Karpas-422 (cell line): ENCODE data around the gene FDX2. TPM values are rescaled to one million over a fixed set of nuclear protein-coding genes. Genes with fewer than 3 reads are reported as not detected.

Experiments used
- DNase-seq: peaks from one replicate; pipeline ENCODE4 v3.0.0-alpha.2; 2015
- H2AFZ ChIP-seq: fragments of 200-600 bp; sonication (generic); 2 replicates; pipeline ENCODE4 v1.6.1; 2014; ENCODE audit warnings: antibody characterized with exemption, low read length, mixed read lengths
- H3K27ac ChIP-seq: fragments of 200-600 bp; sonication (generic); 2 replicates; pipeline ENCODE4 v1.5.1; 2014; ENCODE audit warnings: mild to moderate bottlenecking, low read length, moderate library complexity
- H3K27me3 ChIP-seq: fragments of 200-600 bp; sonication (generic); 2 replicates; pipeline ENCODE4 v1.6.1; 2014; ENCODE audit warnings: low read length, mixed read lengths
- H3K36me3 ChIP-seq: fragments of 200-600 bp; sonication (generic); 2 replicates; pipeline ENCODE4 v1.6.1; 2014; ENCODE audit warnings: low read length, mixed read lengths; ENCODE audit not compliant: insufficient read depth
- H3K4me1 ChIP-seq: fragments of 200-600 bp; sonication (generic); 2 replicates; pipeline ENCODE4 v1.6.1; 2014; ENCODE audit warnings: mild to moderate bottlenecking, low read length, mixed read lengths
- H3K4me2 ChIP-seq: fragments of 200-600 bp; sonication (generic); 2 replicates; pipeline ENCODE4 v1.6.1; 2014; ENCODE audit warnings: low read length, low read depth, mild to moderate bottlenecking; ENCODE audit not compliant: poor library complexity, severe bottlenecking
- H3K4me3 ChIP-seq: fragments of 200-600 bp; sonication (generic); 2 replicates; pipeline ENCODE4 v1.5.1; 2014; ENCODE audit warnings: mild to moderate bottlenecking, antibody characterized with exemption, low read length, mixed read lengths
- H3K79me2 ChIP-seq: fragments of 200-600 bp; sonication (generic); 2 replicates; pipeline ENCODE4 v1.6.1; 2014; ENCODE audit warnings: mild to moderate bottlenecking, low read length, mixed read lengths
- H3K9ac ChIP-seq: fragments of 200-600 bp; sonication (generic); 2 replicates; pipeline ENCODE4 v1.6.0; 2014; ENCODE audit warnings: low read length
- H3K9me2 ChIP-seq: fragments of 200-600 bp; sonication (generic), shearing (Covaris generic); replicated peaks from 2 replicates; pipeline ENCODE4 v1.6.0; 2014; ENCODE audit warnings: mild to moderate bottlenecking, low read length, moderate library complexity; ENCODE audit not compliant: insufficient read depth
- H3K9me3 ChIP-seq: fragments of 300-700, 200-600 bp; sonication (generic); 2 replicates; pipeline ENCODE4 v1.6.1; 2014; ENCODE audit warnings: low read length, mixed read lengths
- H4K20me1 ChIP-seq: fragments of 200-600 bp; sonication (generic); 2 replicates; pipeline ENCODE4 v1.6.1; 2014; ENCODE audit warnings: mild to moderate bottlenecking, antibody characterized with exemption, low read length, low read depth; ENCODE audit not compliant: insufficient read depth
- total RNA-seq: library from RNA; depleted of rRNA; stranded (reverse); fragments of >200 nt; shearing (Covaris generic); gene quantifications from 2 replicates; pipeline ENCODE4 v1.2.3, GENCODE V29; 2014; ENCODE audit warnings: low replicate concordance

FDX2 gene
- total RNA-seq, 1 experiment from 2014 or later, result 11.9 TPM

- no peak overlapping the region for H3K9ac ChIP-seq
- H3K4me1 ChIP-seq, result peaks cover 12% of the 10 kb centered on the region
- no peak for DNase-seq
- no peak overlapping the region for H3K4me3 ChIP-seq
- no peak overlapping the region for H2AFZ ChIP-seq
- H3K4me2 ChIP-seq, result no peak overlapping the region
- H3K27me3 ChIP-seq, result no peaks in the 10 kb centered on the region
- H3K9me2 ChIP-seq, result no peaks in the 10 kb centered on the region
- H3K79me2 ChIP-seq, result peaks cover 28% of the 10 kb centered on the region
- H4K20me1 ChIP-seq, result peaks cover 7% of the 10 kb centered on the region; the same call in 1 of the 2 replicates
- H3K9me3 ChIP-seq, result no peaks in the 10 kb centered on the region
- H3K27ac ChIP-seq, result no peak overlapping the region
- H3K36me3 ChIP-seq, result peaks cover 13% of the 10 kb centered on the region
These were observed 13.0 kb upstream of the FDX2 start for GRCh38 chr19:10328558-10329429.

DNA sequence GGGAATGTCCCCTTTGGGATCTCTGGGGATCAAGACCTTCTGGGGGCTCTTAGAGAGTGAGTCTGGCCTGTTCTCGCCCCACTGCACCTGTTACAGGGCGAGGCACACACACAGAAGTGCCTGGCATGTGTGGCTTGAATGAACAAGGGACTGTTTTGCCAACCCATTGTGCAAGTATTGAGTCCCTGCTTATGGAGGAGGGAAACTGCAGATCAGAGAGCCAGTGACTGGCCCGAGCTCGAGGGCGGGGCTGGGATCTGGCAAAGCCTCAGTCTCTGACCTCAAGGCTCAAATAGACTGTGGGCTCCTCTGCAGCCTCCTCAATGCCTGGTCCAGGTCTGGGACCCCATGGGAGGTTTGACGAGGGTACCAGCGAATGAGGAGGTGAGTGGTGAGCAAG, 12.0 kb upstream of the FDX2 start:
- no peak overlapping the region for H3K4me2 ChIP-seq
- no peak for DNase-seq
- no peaks in the 10 kb centered on the region for H3K9me3 ChIP-seq
- no peaks in the 10 kb centered on the region for H3K9me2 ChIP-seq
- H3K27ac ChIP-seq, result no peak overlapping the region
- no peaks in the 10 kb centered on the region for H3K27me3 ChIP-seq
- peaks cover 23% of the 10 kb centered on the region for H3K79me2 ChIP-seq
- no peak overlapping the region for H3K4me3 ChIP-seq
- H2AFZ ChIP-seq, result no peak overlapping the region
- H3K9ac ChIP-seq, result no peak overlapping the region
- H4K20me1 ChIP-seq, result peaks cover 7% of the 10 kb centered on the region; the same call in 1 of the 2 replicates
- H3K36me3 ChIP-seq, result peaks cover 13% of the 10 kb centered on the region
- peaks cover 9% of the 10 kb centered on the region for H3K4me1 ChIP-seq

- Histone ChIP-seq H2AFZ (no peak overlapping the region), H3K79me2 (peaks cover 7% of the 10 kb centered on the region; the same call in 1 of the 2 replicates), H3K4me3 (no peak overlapping the region), H3K9me3 (no peaks in the 10 kb centered on the region), H3K9ac (no peak overlapping the region), H3K36me3 (peaks cover 13% of the 10 kb centered on the region), H4K20me1 (0 out of 2 replicates have a peak, but pooled peaks cover 7% of the 10 kb centered on the region), H3K9me2 (no peaks in the 10 kb centered on the region), H3K27me3 (no peaks in the 10 kb centered on the region), H3K4me1 (no peaks in the 10 kb centered on the region), H3K4me2 (no peak overlapping the region), H3K27ac (no peak overlapping the region)
- DNase-seq, result no peak
These were observed 9.9 kb upstream of the FDX2 start for GRCh38 chr19:10325732-10326131.

- Histone ChIP-seq H2AFZ (no peak overlapping the region), H4K20me1 (no peaks in the 10 kb centered on the region), H3K27ac (no peak overlapping the region), H3K4me3 (no peak overlapping the region), H3K79me2 (no peaks in the 10 kb centered on the region), H3K4me1 (no peaks in the 10 kb centered on the region), H3K9ac (no peak overlapping the region), H3K36me3 (peaks cover 3% of the 10 kb centered on the region; the same call in 1 of the 2 replicates), H3K27me3 (no peaks in the 10 kb centered on the region), H3K9me2 (no peaks in the 10 kb centered on the region), H3K4me2 (no peak overlapping the region), H3K9me3 (no peaks in the 10 kb centered on the region)
- DNase-seq, result no peak
These were observed 6.3 kb upstream of the FDX2 start for GRCh38 chr19:10321874-10322835.

DNA sequence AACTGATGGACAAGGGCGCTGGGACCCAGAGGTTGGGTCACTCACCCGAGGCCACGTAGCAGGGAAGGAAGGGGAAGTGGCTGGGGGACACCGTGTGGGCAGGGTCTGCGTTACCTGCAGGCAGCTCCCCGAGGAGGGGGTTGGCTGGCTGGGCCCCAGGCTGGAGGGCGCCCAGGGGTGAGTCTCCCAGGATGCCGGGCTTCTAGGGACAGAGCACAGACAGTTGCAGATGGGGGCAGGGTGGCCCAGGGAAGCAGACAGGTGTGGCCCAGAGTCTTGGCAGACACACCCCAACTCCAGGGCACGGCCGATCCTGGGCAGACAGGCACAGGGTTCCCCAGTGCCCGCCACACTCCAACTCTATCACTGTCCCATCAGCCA, 5.6 kb upstream of the FDX2 start:
- Histone ChIP-seq H3K9ac (no peak overlapping the region), H3K4me3 (no peak overlapping the region), H3K79me2 (no peaks in the 10 kb centered on the region), H3K9me2 (no peaks in the 10 kb centered on the region), H3K27ac (no peak overlapping the region), H3K4me1 (peaks cover under 1% of the 10 kb centered on the region), H3K27me3 (no peaks in the 10 kb centered on the region), H3K9me3 (no peaks in the 10 kb centered on the region), H2AFZ (no peak overlapping the region), H3K4me2 (no peak overlapping the region), H4K20me1 (no peaks in the 10 kb centered on the region), H3K36me3 (peaks cover 6% of the 10 kb centered on the region)
- no peak for DNase-seq

DNA sequence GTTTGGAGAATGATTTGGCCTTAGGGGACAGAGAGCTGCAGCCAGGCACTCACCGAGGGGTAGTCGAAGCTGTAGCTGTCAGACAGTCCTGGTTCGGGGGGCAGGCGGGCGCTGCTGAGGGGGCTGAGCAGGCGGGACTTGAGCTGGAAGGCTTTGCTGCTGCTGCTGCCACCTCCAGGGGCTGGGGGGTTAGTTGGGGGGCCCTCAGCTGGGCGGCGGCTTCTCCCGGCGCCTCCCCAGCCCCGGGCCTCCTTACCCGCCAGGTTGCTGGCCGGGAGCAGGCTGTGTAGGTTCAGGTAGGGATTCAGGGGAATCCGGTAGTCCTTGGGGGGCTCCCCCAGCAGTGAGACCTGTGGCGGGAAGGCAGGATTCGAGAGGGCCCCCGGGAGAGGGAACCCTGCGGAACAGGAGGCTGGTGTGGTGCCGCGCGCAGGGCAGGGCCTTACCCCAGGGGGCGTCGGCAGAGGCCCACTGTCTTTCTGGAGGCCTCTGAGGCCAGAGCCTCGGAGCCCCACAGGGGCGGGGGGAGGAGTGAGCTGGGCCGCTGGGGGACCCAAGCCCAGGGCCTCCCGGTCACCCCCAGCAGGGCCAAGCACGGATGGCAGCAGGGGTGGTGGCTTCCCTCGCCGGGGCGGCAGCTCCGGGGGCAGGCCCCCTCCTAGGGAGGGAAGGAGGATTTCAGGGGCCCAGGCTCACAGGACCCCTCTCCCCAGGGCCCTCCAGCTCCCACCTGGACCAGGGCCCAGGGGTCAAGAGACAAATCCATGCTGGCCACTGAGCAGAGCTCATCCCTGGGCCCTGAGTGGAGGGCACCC, 5.0 kb upstream of the FDX2 start:
- Histone ChIP-seq H3K27ac (no peak overlapping the region), H3K4me1 (peaks cover 6% of the 10 kb centered on the region), H3K4me2 (no peak overlapping the region), H3K79me2 (no peaks in the 10 kb centered on the region), H3K9me2 (no peaks in the 10 kb centered on the region), H3K9ac (no peak overlapping the region), H4K20me1 (no peaks in the 10 kb centered on the region), H3K9me3 (no peaks in the 10 kb centered on the region), H2AFZ (no peak overlapping the region), H3K4me3 (no peak overlapping the region), H3K36me3 (peaks cover 6% of the 10 kb centered on the region), H3K27me3 (no peaks in the 10 kb centered on the region)
- no peak for DNase-seq

DNA sequence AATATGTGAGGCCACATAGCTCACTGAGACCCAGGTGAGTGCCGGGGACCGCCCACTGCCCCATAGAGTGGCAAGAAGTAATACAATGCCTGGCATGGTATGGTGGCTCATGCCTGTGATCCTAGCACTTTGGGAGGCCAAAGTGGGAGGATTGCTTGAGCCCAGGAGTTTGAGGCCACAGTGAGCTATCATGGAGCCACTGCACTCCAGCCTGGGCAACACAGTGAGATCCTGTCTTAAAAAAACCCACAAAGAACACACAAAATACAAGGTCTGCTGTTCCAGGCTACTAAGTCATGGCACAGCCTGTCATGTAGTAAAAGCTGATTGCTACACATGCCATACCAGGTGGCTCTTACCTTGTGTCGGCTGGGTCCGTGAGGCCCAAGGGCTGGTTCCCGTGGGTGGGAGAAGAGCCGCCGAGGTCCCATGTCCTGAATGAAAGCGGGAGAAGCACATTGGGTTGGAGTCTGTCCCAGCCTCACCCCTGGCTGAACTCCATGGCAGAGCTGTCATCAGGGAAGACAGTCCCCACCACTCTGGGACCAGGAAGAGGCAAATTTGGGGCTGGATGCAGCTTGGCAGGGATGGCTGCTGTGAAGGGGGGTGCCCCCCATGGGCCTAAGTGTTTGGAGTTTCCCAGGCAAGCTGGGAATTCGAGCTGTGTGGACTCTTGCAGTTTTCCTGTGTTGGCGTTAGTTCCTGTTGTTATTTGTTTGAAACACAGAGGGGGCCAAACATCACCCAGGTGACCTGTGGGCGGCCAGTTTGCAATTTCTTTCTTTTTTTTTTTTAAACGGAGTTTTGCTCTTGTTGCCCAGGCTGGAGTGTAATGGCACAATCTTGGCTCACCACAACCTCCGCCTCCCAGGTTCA, 3.2 kb upstream of the FDX2 start:
- Histone ChIP-seq H3K4me1 (peaks cover 16% of the 10 kb centered on the region), H3K4me2 (no peak overlapping the region), H3K27ac (no peak overlapping the region), H3K27me3 (no peaks in the 10 kb centered on the region), H3K9ac (no peak overlapping the region), H3K36me3 (peaks cover 6% of the 10 kb centered on the region), H3K4me3 (no peak overlapping the region), H3K9me3 (no peaks in the 10 kb centered on the region), H3K79me2 (peaks cover 12% of the 10 kb centered on the region), H2AFZ (no peak overlapping the region), H3K9me2 (no peaks in the 10 kb centered on the region), H4K20me1 (no peaks in the 10 kb centered on the region)
- DNase-seq, result no peak
